ENCODE measurements around the gene ENPP7.
A peak's percentile ranks its signal among the peaks of the same experiment; 100 is the strongest.

Gene ENPP7

GRCh38 chr17:79733692-79734070 is 2.9 kb downstream of the ENPP7 start:
- no peak for DNase-seq (ENCODE audit: low spot score)
- no peak overlapping the region for H3K27ac ChIP-seq (replicated peaks; ENCODE audit: low read length)
- peaks cover 0 to 2% of the 10 kb centered on the region in 2 donors for H3K9me3 ChIP-seq (replicated peaks in 1 of 2; ENCODE audit: control insufficient read depth in 2 of 2, insufficient read depth in 1 of 2, low read depth in 1 of 2, low read length in 2 of 2)
- H3K9ac ChIP-seq (ENCODE audit: low read depth, low read length, poor library complexity) = no peak overlapping the region
- H3K27me3 ChIP-seq (ENCODE audit: control insufficient read depth in 3 of 3, insufficient read depth in 3 of 3, low read depth in 1 of 3, low read length in 3 of 3) = peaks cover 0 to 6% (median 0%) of the 10 kb centered on the region in 3 experiments
- H3K4me2 ChIP-seq (ENCODE audit: insufficient read depth, low read length, poor library complexity, severe bottlenecking) = no peak overlapping the region
- peak overlapping the region; percentile 58 for H2BK12ac ChIP-seq (ENCODE audit: low read length)
- H2BK15ac ChIP-seq (ENCODE audit: low read length) = peak overlapping the region; percentile 85
- H2BK5ac ChIP-seq (ENCODE audit: low read length) = peak overlapping the region; percentile 53
- H3K18ac ChIP-seq (ENCODE audit: low read length) = no peak overlapping the region
- H3K4ac ChIP-seq (ENCODE audit: low read length) = no peak overlapping the region
- WGBS, 2 donors (ENCODE audit: extremely low coverage in 2 of 2, insufficient read length in 2 of 2, insufficient replicate concordance in 1 of 2) = no CpG with 5 or more reads among the region's 9 CpGs
- H3K14ac ChIP-seq (ENCODE audit: low read length) = peak overlapping the region; percentile 82
- H3K4me3 ChIP-seq (ENCODE audit: low read length in 2 of 2) = peak overlapping the region in 1 of 2 donors; percentile 19
- H2BK120ac ChIP-seq (ENCODE audit: low read depth, low read length) = no peak overlapping the region
- no peaks in the 10 kb centered on the region for H3K36me3 ChIP-seq (replicated peaks in 1 of 2; ENCODE audit: control insufficient read depth in 2 of 2, insufficient read depth in 2 of 2, low read length in 2 of 2)
- H4K8ac ChIP-seq (ENCODE audit: low read depth, low read length) = no peak overlapping the region
- H3K4me1 ChIP-seq (ENCODE audit: control insufficient read depth in 2 of 2, insufficient read depth in 1 of 2, low read depth in 1 of 2, low read length in 2 of 2) = peaks cover 2 to 7% of the 10 kb centered on the region in 2 donors
- peak overlapping the region; percentile 95 for H2AK5ac ChIP-seq (ENCODE audit: low read depth, low read length)
- H2AFZ ChIP-seq (ENCODE audit: low read length) = no peak overlapping the region
- no peaks in the 10 kb centered on the region for H3K79me1 ChIP-seq (ENCODE audit: low read depth, low read length)
- H3K23ac ChIP-seq (ENCODE audit: low read depth, low read length, poor library complexity) = peak overlapping the region; percentile 65
- no peak overlapping the region for H4K91ac ChIP-seq (ENCODE audit: low read depth, low read length, poor library complexity)

GRCh38 chr17:79735096-79735495 is 4.4 kb downstream of the ENPP7 start:
- Histone ChIP-seq H3K9me3 (replicated peaks in 1 of 2; ENCODE audit: control insufficient read depth in 2 of 2, insufficient read depth in 1 of 2, low read depth in 1 of 2, low read length in 2 of 2) (peaks cover 0 to 2% of the 10 kb centered on the region in 2 donors), H2BK12ac (ENCODE audit: low read length) (peak overlapping the region; percentile 35), H2BK120ac (ENCODE audit: low read depth, low read length) (no peak overlapping the region), H3K23ac (ENCODE audit: low read depth, low read length, poor library complexity) (no peak overlapping the region), H3K9ac (ENCODE audit: low read depth, low read length, poor library complexity) (no peak overlapping the region), H2BK5ac (ENCODE audit: low read length) (peak overlapping the region; percentile 35), H4K91ac (ENCODE audit: low read depth, low read length, poor library complexity) (no peak overlapping the region), H3K18ac (ENCODE audit: low read length) (peak overlapping the region; percentile 57), H2AFZ (ENCODE audit: low read length) (no peak overlapping the region), H2AK5ac (ENCODE audit: low read depth, low read length) (peak overlapping the region; percentile 52), H4K8ac (ENCODE audit: low read depth, low read length) (no peak overlapping the region), H3K4me1 (ENCODE audit: control insufficient read depth in 2 of 2, insufficient read depth in 1 of 2, low read depth in 1 of 2, low read length in 2 of 2) (peaks cover 2 to 14% of the 10 kb centered on the region in 2 donors), H3K27me3 (ENCODE audit: control insufficient read depth in 3 of 3, insufficient read depth in 3 of 3, low read depth in 1 of 3, low read length in 3 of 3) (peaks cover 0 to 10% (median under 1%) of the 10 kb centered on the region in 3 experiments), H3K27ac (replicated peaks; ENCODE audit: low read length) (no peak overlapping the region), H3K79me1 (ENCODE audit: low read depth, low read length) (no peaks in the 10 kb centered on the region), H3K4me3 (ENCODE audit: low read length in 2 of 2) (no peak overlapping the region), H3K4ac (ENCODE audit: low read length) (no peak overlapping the region), H3K36me3 (replicated peaks in 1 of 2; ENCODE audit: control insufficient read depth in 2 of 2, insufficient read depth in 2 of 2, low read length in 2 of 2) (no peaks in the 10 kb centered on the region), H2BK15ac (ENCODE audit: low read length) (peak overlapping the region; percentile 55), H3K14ac (ENCODE audit: low read length) (peak overlapping the region; percentile 63), H3K4me2 (ENCODE audit: insufficient read depth, low read length, poor library complexity, severe bottlenecking) (no peak overlapping the region)
- WGBS, 2 donors (ENCODE audit: extremely low coverage in 2 of 2, insufficient read length in 2 of 2, insufficient replicate concordance in 1 of 2) = no CpG with 5 or more reads among the region's 32 CpGs
- no peak for DNase-seq (ENCODE audit: low spot score)

- Histone ChIP-seq H2AFZ (ENCODE audit: low read length) (no peak overlapping the region), H2BK120ac (ENCODE audit: low read depth, low read length) (no peak overlapping the region), H3K4me3 (ENCODE audit: low read length in 2 of 2) (no peak overlapping the region), H4K91ac (ENCODE audit: low read depth, low read length, poor library complexity) (no peak overlapping the region), H3K79me1 (ENCODE audit: low read depth, low read length) (no peaks in the 10 kb centered on the region), H2BK12ac (ENCODE audit: low read length) (peak overlapping the region; percentile 73), H3K4me1 (ENCODE audit: control insufficient read depth in 2 of 2, insufficient read depth in 1 of 2, low read depth in 1 of 2, low read length in 2 of 2) (peaks cover 4 to 28% of the 10 kb centered on the region in 2 donors), H3K9me3 (replicated peaks in 1 of 2; ENCODE audit: control insufficient read depth in 2 of 2, insufficient read depth in 1 of 2, low read depth in 1 of 2, low read length in 2 of 2) (peaks cover 0 to 2% of the 10 kb centered on the region in 2 donors), H3K23ac (ENCODE audit: low read depth, low read length, poor library complexity) (peak overlapping the region; percentile 85), H3K4me2 (ENCODE audit: insufficient read depth, low read length, poor library complexity, severe bottlenecking) (no peak overlapping the region), H3K36me3 (replicated peaks in 1 of 2; ENCODE audit: control insufficient read depth in 2 of 2, insufficient read depth in 2 of 2, low read length in 2 of 2) (no peaks in the 10 kb centered on the region), H4K8ac (ENCODE audit: low read depth, low read length) (no peak overlapping the region), H3K27me3 (ENCODE audit: control insufficient read depth in 3 of 3, insufficient read depth in 3 of 3, low read depth in 1 of 3, low read length in 3 of 3) (peaks cover 0 to 18% (median 5%) of the 10 kb centered on the region in 3 experiments), H3K27ac (replicated peaks; ENCODE audit: low read length) (no peak overlapping the region), H3K18ac (ENCODE audit: low read length) (peak overlapping the region; percentile 80), H2BK15ac (ENCODE audit: low read length) (peak overlapping the region; percentile 92), H3K14ac (ENCODE audit: low read length) (no peak overlapping the region), H3K9ac (ENCODE audit: low read depth, low read length, poor library complexity) (peak overlapping the region; percentile 44), H2BK5ac (ENCODE audit: low read length) (peak overlapping the region; percentile 87), H3K4ac (ENCODE audit: low read length) (peak overlapping the region; percentile 41), H2AK5ac (ENCODE audit: low read depth, low read length) (peak overlapping the region; percentile 94)
- no peak for DNase-seq (ENCODE audit: low spot score)
- no CpG with 5 or more reads among the region's 30 CpGs for WGBS, 2 donors (ENCODE audit: extremely low coverage in 2 of 2, insufficient read length in 2 of 2, insufficient replicate concordance in 1 of 2)
These were observed 6.5 kb downstream of the ENPP7 start for GRCh38 chr17:79737046-79737921.

GRCh38 chr17:79737922-79738578 is 7.3 kb downstream of the ENPP7 start:
- no peak overlapping the region for H3K23ac ChIP-seq (ENCODE audit: low read depth, low read length, poor library complexity)
- H2BK120ac ChIP-seq (ENCODE audit: low read depth, low read length) = no peak overlapping the region
- H3K27me3 ChIP-seq (ENCODE audit: control insufficient read depth in 3 of 3, insufficient read depth in 3 of 3, low read depth in 1 of 3, low read length in 3 of 3) = peaks cover 0 to 18% (median 7%) of the 10 kb centered on the region in 3 experiments
- H3K14ac ChIP-seq (ENCODE audit: low read length) = no peak overlapping the region
- no peak overlapping the region for H2AFZ ChIP-seq (ENCODE audit: low read length)
- no peak overlapping the region for H3K27ac ChIP-seq (replicated peaks; ENCODE audit: low read length)
- peaks cover 9 to 35% of the 10 kb centered on the region in 2 donors for H3K4me1 ChIP-seq (ENCODE audit: control insufficient read depth in 2 of 2, insufficient read depth in 1 of 2, low read depth in 1 of 2, low read length in 2 of 2)
- H3K9me3 ChIP-seq (replicated peaks in 1 of 2; ENCODE audit: control insufficient read depth in 2 of 2, insufficient read depth in 1 of 2, low read depth in 1 of 2, low read length in 2 of 2) = peaks cover 0 to 2% of the 10 kb centered on the region in 2 donors
- no peaks in the 10 kb centered on the region for H3K79me1 ChIP-seq (ENCODE audit: low read depth, low read length)
- peak overlapping the region; percentile 87 for H2BK5ac ChIP-seq (ENCODE audit: low read length)
- WGBS, 2 donors (ENCODE audit: extremely low coverage in 2 of 2, insufficient read length in 2 of 2, insufficient replicate concordance in 1 of 2) = no CpG with 5 or more reads among the region's 17 CpGs
- H3K4me3 ChIP-seq (ENCODE audit: low read length in 2 of 2) = no peak overlapping the region
- no peak overlapping the region for H3K9ac ChIP-seq (ENCODE audit: low read depth, low read length, poor library complexity)
- no peak for DNase-seq (ENCODE audit: low spot score)
- H4K8ac ChIP-seq (ENCODE audit: low read depth, low read length) = no peak overlapping the region
- H4K91ac ChIP-seq (ENCODE audit: low read depth, low read length, poor library complexity) = no peak overlapping the region
- peak overlapping the region; percentile 58 for H2BK12ac ChIP-seq (ENCODE audit: low read length)
- peak overlapping the region; percentile 92 for H2BK15ac ChIP-seq (ENCODE audit: low read length)
- peak overlapping the region; percentile 83 for H2AK5ac ChIP-seq (ENCODE audit: low read depth, low read length)
- H3K36me3 ChIP-seq (replicated peaks in 1 of 2; ENCODE audit: control insufficient read depth in 2 of 2, insufficient read depth in 2 of 2, low read length in 2 of 2) = no peaks in the 10 kb centered on the region
- peak overlapping the region; percentile 87 for H3K18ac ChIP-seq (ENCODE audit: low read length)
- H3K4me2 ChIP-seq (ENCODE audit: insufficient read depth, low read length, poor library complexity, severe bottlenecking) = no peak overlapping the region
- no peak overlapping the region for H3K4ac ChIP-seq (ENCODE audit: low read length)
